B cell (primary cell): ENCODE measurements around the gene HUS1. TPM values are rescaled to one million over a fixed set of nuclear protein-coding genes. Genes with fewer than 3 reads are reported as not detected.
"Not testable (repeated sequence)": the region's sequence is repeated elsewhere in the genome, so short reads cannot be mapped to it uniquely, and the experiment has no call there.

Source experiments
- ATAC-seq: fragments of 200-7000 bp; cut with Tn5 transposase; one replicate; pipeline ENCODE4 v1.10.0; 2021; ENCODE audit warnings: low read depth, mild to moderate bottlenecking, moderate number of reproducible peaks, moderate library complexity
- CTCF ChIA-PET: fragments of 350-600 bp; sonication (Branson Sonifier 250); formaldehyde crosslinking; loops from one replicate; lab custom pipeline; 2021; ENCODE audit warnings: antibody characterized with exemption, inconsistent platforms; lab: Charles Lee
- POLR2A ChIA-PET: fragments of 350-600 bp; sonication (Branson Sonifier 250); formaldehyde crosslinking; loops from one replicate; lab custom pipeline; 2021; ENCODE audit warnings: antibody characterized with exemption; lab: Charles Lee
- DNase-seq: peaks from one replicate; pipeline ENCODE4 v3.0.0; 2013
- H2AFZ ChIP-seq: 2 replicates; pipeline ENCODE4 v1.6.1; 2012; ENCODE audit warnings: mild to moderate bottlenecking, low read depth, low read length; ENCODE audit not compliant: insufficient read depth, poor library complexity, severe bottlenecking
- H3K27ac ChIP-seq, 2 donors: 1 replicate in 1 of 2; 2 replicates in 1 of 2; pipeline ENCODE4 v1.5.1; 2012 to 2013; ENCODE audit warnings: low read length in 2 of 2, mild to moderate bottlenecking in 2 of 2, moderate library complexity in 1 of 2
- H3K27me3 ChIP-seq, 4 experiments: fragments of 200-600 bp in 1 of 4; sonication (generic) in 1 of 4; replicated peaks in 1 of 4; 1 replicate in 2 of 4; 2 replicates in 2 of 4; pipeline versions ENCODE4 v1.6.1 to v1.7.0; 2013 to 2016; ENCODE audit warnings: low read length in 3 of 4, mild to moderate bottlenecking in 2 of 4, mixed read lengths in 1 of 4, moderate library complexity in 1 of 4; ENCODE audit not compliant: insufficient read depth in 4 of 4, control insufficient read depth in 3 of 4; ENCODE audit errors: control extremely low read depth in 1 of 4
- H3K36me3 ChIP-seq, 2 experiments: replicated peaks in 1 of 2; 1 replicate in 1 of 2; 2 replicates in 1 of 2; pipeline versions ENCODE4 v1.6.1 to v1.7.1; 2013; ENCODE audit warnings: low read length in 1 of 2; ENCODE audit not compliant: insufficient read depth in 2 of 2, control insufficient read depth in 1 of 2; ENCODE audit errors: control extremely low read depth in 1 of 2, extremely low read depth in 1 of 2
- H3K4me1 ChIP-seq, 2 donors: fragments of 200-600 bp in 1 of 2; sonication (generic) in 1 of 2; 1 replicate in 1 of 2; 2 replicates in 1 of 2; pipeline versions ENCODE4 v1.5.1 to v1.6.1; 2013 to 2017; ENCODE audit warnings: low read length in 2 of 2; ENCODE audit not compliant: control insufficient read depth in 2 of 2, insufficient read depth in 2 of 2
- H3K4me2 ChIP-seq: replicated peaks from 2 replicates; pipeline ENCODE3; 2012; ENCODE audit warnings: mild to moderate bottlenecking, low read depth, low read length; ENCODE audit not compliant: poor library complexity, severe bottlenecking
- H3K4me3 ChIP-seq, 5 experiments: fragments of 200-600 bp in 1 of 5; sonication (generic) in 1 of 5; 1 replicate in 3 of 5; 2 replicates in 2 of 5; pipeline versions ENCODE4 v1.5.1 to v1.7.0; 2011 to 2016; ENCODE audit warnings: low read length in 4 of 5, mild to moderate bottlenecking in 4 of 5, low read depth in 2 of 5, control low read depth in 1 of 5, moderate library complexity in 1 of 5; ENCODE audit not compliant: insufficient read depth in 1 of 5; ENCODE audit errors: control extremely low read depth in 1 of 5, extremely low read depth in 1 of 5
- H3K79me2 ChIP-seq: fragments of 200-600 bp; sonication (generic); one replicate; pipeline ENCODE4 v1.6.0; 2016; ENCODE audit warnings: low read length; ENCODE audit not compliant: control insufficient read depth, insufficient read depth
- H3K9ac ChIP-seq: fragments of 200-600 bp; sonication (generic); 2 replicates; pipeline ENCODE4 v1.6.1; 2017; ENCODE audit warnings: mild to moderate bottlenecking, low read length, moderate library complexity
- H3K9me3 ChIP-seq, 3 donors: one replicate each; pipeline versions ENCODE4 v1.6.1 to v1.7.1; 2013; ENCODE audit warnings: low read length in 2 of 3; ENCODE audit not compliant: control insufficient read depth in 2 of 3, insufficient read depth in 1 of 3; ENCODE audit errors: control extremely low read depth in 1 of 3
- H4K20me1 ChIP-seq: 2 replicates; pipeline ENCODE4 v1.6.0; 2012; ENCODE audit warnings: mild to moderate bottlenecking, low read length; ENCODE audit not compliant: insufficient read depth, control insufficient read depth, poor library complexity, severe bottlenecking
- H3K27ac Mint-ChIP-seq: one replicate; pipeline ENCODE4 v1.8.0; 2021; ENCODE audit warnings: mixed read lengths
- H3K27me3 Mint-ChIP-seq: one replicate; pipeline ENCODE4 v1.8.0; 2021; ENCODE audit warnings: mixed read lengths
- H3K4me1 Mint-ChIP-seq: one replicate; pipeline ENCODE4 v1.8.0; 2021; ENCODE audit warnings: mixed read lengths
- H3K4me3 Mint-ChIP-seq: one replicate; pipeline ENCODE4 v1.8.0; 2021; ENCODE audit warnings: mixed read lengths
- H3K9me3 Mint-ChIP-seq: one replicate; pipeline ENCODE4 v1.8.0; 2022; ENCODE audit warnings: mixed read lengths; ENCODE audit not compliant: insufficient read depth
- EZH2 ChIP-seq: IDR thresholded peaks from 2 replicates; pipeline ENCODE4 v1.6.1; 2012; ENCODE audit warnings: borderline replicate concordance, low read depth, mild to moderate bottlenecking, moderate library complexity, low read length; ENCODE audit not compliant: insufficient read depth, poor library complexity, severe bottlenecking
- WGBS: methylation state at CpG from one replicate; pipeline ENCODE4 v1.1.5; 2013; ENCODE audit warnings: missing lambda C conversion rate; ENCODE audit not compliant: insufficient coverage; 5-methylcytosine and 5-hydroxymethylcytosine counted together
- intact Hi-C: fragments of 100-400 bp; cut with micrococcal nuclease; formaldehyde crosslinking; loops from one replicate; pipeline ENCODE4 v1.10.0; 2022
- polyA plus RNA-seq: library from polyadenylated mRNA; depleted of rRNA; stranded (reverse); fragments of >200 nt; gene quantifications from 2 replicates; pipeline ENCODE4 v1.2.3, GENCODE V29; 2012
- total RNA-seq, 2 donors: library from RNA; stranded (reverse); fragments of 120-200 nt in 1 of 2; gene quantifications; 1 replicate in 1 of 2; 2 replicates in 1 of 2; pipeline versions ENCODE4 v1.2.3 to v1.2.4, GENCODE V29; 2013 to 2022
- TF ChIP-seq, protein P1 (sequence below): fragments of 200-600 bp; IDR thresholded peaks from one replicate; pipeline ENCODE4 v1.8.0; 2022; ENCODE audit warnings: antibody characterized with exemption, mild to moderate bottlenecking

HUS1 gene
- total and polyA plus RNA-seq, 2 donors (not counting 1 experiment from before 2014, with no cell fraction given), result 37.7 to 61.6 TPM

DNA sequence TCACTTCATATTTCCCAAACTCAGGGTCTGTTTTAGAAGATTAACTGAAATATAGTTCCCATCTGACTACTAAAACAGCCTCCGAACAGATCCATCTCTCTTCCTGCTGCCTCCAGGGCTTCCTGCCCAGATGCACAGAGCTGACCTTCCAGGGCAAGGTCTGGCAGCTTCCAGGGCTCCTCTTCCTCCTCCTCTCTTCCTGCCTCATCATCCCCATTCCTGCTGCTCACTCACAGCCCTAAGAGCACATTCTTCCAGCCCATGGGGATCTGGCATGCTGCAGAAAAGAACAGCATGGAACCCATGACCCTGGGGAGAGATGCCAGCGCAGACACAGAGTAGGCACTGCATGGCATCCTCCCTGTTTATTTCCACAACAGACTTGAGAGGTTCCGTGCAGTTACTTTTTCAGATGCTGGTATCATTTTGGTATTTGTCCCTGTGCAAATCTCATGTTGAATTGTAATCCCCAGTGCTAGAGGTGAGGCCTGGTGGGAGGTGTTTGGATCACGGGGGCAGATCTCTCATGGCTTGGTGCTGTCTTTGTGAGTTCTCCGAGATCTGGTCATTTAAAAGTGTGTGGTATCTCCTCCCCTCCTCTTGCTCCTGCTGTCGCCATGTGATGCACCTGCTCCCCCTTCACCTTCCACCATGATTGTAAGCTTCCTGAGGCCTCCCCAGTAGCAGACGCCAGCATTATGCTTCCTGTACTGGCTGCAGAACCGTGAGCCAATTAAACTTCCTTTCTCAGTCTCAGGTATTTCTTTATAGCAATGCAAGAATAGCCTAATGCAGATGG lies 35.5 kb downstream of the HUS1 start:
- H2AFZ ChIP-seq, result no peak overlapping the region
- no peaks in the 10 kb centered on the region for H3K9me3 ChIP-seq
- H3K4me3 ChIP-seq, result no peak overlapping the region
- ATAC-seq, result no peak
- H3K36me3 ChIP-seq, result no peaks in the 10 kb centered on the region
- H3K27ac ChIP-seq, result no peak overlapping the region
- no peaks in the 10 kb centered on the region for H3K27me3 Mint-ChIP-seq
- H3K9me3 Mint-ChIP-seq, result no peaks in the 10 kb centered on the region
- no peak overlapping the region for H3K9ac ChIP-seq
- 97% methylated on average over 6 of the region's 8 CpGs for WGBS
- no peak overlapping the region for H3K4me3 Mint-ChIP-seq
- H3K4me1 Mint-ChIP-seq, result peaks cover 2% of the 10 kb centered on the region
- no peaks in the 10 kb centered on the region for H4K20me1 ChIP-seq
- peaks cover 1 to 3% of the 10 kb centered on the region in 2 donors for H3K4me1 ChIP-seq
- H3K4me2 ChIP-seq, result no peak overlapping the region
- ChIA-PET CTCF (interaction anchor here (1.0 to 3.5 kb wide), 20 partner anchors 10 to 677 kb away, joined by 3 to 99 read pairs (median 6); no protein-coding TSS in a partner anchor), POLR2A (no interaction called here)
- no peak for DNase-seq
- no peaks in the 10 kb centered on the region for H3K27me3 ChIP-seq
- no peak overlapping the region for H3K27ac Mint-ChIP-seq
- H3K79me2 ChIP-seq, result no peaks in the 10 kb centered on the region
- intact Hi-C loops, result loop anchor here (10.0 kb wide), 1 partner anchor 1221 kb away; no protein-coding TSS in a partner anchor
- TF ChIP-seq, protein P1, sequence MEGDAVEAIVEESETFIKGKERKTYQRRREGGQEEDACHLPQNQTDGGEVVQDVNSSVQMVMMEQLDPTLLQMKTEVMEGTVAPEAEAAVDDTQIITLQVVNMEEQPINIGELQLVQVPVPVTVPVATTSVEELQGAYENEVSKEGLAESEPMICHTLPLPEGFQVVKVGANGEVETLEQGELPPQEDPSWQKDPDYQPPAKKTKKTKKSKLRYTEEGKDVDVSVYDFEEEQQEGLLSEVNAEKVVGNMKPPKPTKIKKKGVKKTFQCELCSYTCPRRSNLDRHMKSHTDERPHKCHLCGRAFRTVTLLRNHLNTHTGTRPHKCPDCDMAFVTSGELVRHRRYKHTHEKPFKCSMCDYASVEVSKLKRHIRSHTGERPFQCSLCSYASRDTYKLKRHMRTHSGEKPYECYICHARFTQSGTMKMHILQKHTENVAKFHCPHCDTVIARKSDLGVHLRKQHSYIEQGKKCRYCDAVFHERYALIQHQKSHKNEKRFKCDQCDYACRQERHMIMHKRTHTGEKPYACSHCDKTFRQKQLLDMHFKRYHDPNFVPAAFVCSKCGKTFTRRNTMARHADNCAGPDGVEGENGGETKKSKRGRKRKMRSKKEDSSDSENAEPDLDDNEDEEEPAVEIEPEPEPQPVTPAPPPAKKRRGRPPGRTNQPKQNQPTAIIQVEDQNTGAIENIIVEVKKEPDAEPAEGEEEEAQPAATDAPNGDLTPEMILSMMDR, result no peak
- TF ChIP-seq EZH2, result no peak

DNA sequence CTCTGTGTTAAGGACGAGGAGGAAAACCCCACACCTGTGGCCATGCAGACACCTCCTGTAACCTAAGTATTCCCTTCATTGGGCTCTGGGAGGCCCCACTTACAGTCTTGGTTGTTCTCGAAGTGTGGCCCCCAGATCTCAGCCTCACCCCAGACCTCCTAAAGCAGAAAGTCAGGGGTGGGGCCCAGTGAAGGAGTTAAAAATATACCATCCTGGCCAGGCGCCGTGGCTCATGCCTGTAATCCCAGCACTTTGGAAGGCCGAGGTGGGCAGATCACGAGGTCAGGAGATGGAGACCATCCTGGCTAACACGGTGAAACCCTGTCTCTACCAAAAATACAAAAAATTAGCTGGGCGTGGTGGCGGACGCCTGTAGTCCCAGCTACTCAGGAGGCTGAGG lies 36.8 kb downstream of the HUS1 start:
- H3K4me3 Mint-ChIP-seq, ATAC-seq, H4K20me1 ChIP-seq, H3K9me3 ChIP-seq, H3K9ac ChIP-seq, H2AFZ ChIP-seq, H3K27ac ChIP-seq, H3K27me3 Mint-ChIP-seq, DNase-seq, H3K27me3 ChIP-seq, H3K4me2 ChIP-seq, H3K27ac Mint-ChIP-seq, H3K79me2 ChIP-seq, H3K36me3 ChIP-seq, H3K4me3 ChIP-seq, POLR2A ChIA-PET, H3K9me3 Mint-ChIP-seq: not testable (repeated sequence)
- peaks cover 15% of the 10 kb centered on the region for H3K4me1 Mint-ChIP-seq
- intact Hi-C loops, result loop anchor here (10.0 kb wide), 1 partner anchor 1222 kb away; no protein-coding TSS in a partner anchor
- peaks cover 14 to 15% of the 10 kb centered on the region in 2 donors for H3K4me1 ChIP-seq
- CTCF ChIA-PET, result interaction anchor here (3.5 kb wide), 1 partner anchor 167 kb away, joined by 99 read pairs; no protein-coding TSS in a partner anchor
- WGBS, result 80% methylated on average over 4 of the region's 10 CpGs
